Inflammatory macrophage (primary cell): ENCODE results near the gene MAGEA9.
"Not testable (repeated sequence)": the region's sequence is repeated elsewhere in the genome, so short reads cannot be mapped to it uniquely, and the experiment has no call there.

ENCODE experiments used
- DNase-seq, 2 donors: peaks; one replicate each; pipeline ENCODE4 v3.0.0-alpha.2; 2020 to 2022

Gene MAGEA9

GRCh38 chrX:149818652-149819051 lies 36.9 kb downstream of the MAGEA9 start:
- no peak for DNase-seq

- no peak for DNase-seq
Observed at GRCh38 chrX:149819371-149819770, 37.6 kb downstream of the MAGEA9 start.

GRCh38 chrX:149825424-149825823 lies 43.7 kb downstream of the MAGEA9 start:
- peak in 1 of 2 donors; percentile 7 for DNase-seq

GRCh38 chrX:149827254-149827653 lies 45.5 kb downstream of the MAGEA9 start:
- no peak for DNase-seq

GRCh38 chrX:149829751-149830191 lies 48.0 kb downstream of the MAGEA9 start:
- DNase-seq: no peak

- no peak for DNase-seq
Observed at GRCh38 chrX:149830192-149830873, 48.6 kb downstream of the MAGEA9 start.

GRCh38 chrX:149831473-149831872 lies 49.7 kb downstream of the MAGEA9 start:
- DNase-seq: no peak

GRCh38 chrX:149836728-149837127 lies 55.0 kb downstream of the MAGEA9 start:
- DNase-seq: not testable (repeated sequence)

- no peak for DNase-seq
Observed at GRCh38 chrX:149837167-149837566, 55.4 kb downstream of the MAGEA9 start.
